Keratinocyte (primary cell): Measurements from ENCODE around the gene SPTSSB. TPM values are rescaled to one million over a fixed set of nuclear protein-coding genes. Genes with fewer than 3 reads are reported as not detected.

Experiments used
- DNase-seq: peaks from one replicate; pipeline ENCODE4 v3.0.0-alpha.2; 2011; ENCODE audit warnings: low read depth, missing footprints, low spot score
- FAIRE-seq: peaks from 2 replicates; lab custom pipeline; 2011; peaks lifted over from hg19 to GRCh38; lab: Jason Lieb, UNC
- H2AFZ ChIP-seq: 2 replicates; pipeline ENCODE4 v1.6.0; 2012; ENCODE audit warnings: low read length, control low read depth, inconsistent platforms; ENCODE audit not compliant: control insufficient read depth
- H3K27ac ChIP-seq: 2 replicates; pipeline ENCODE4 v1.5.1; 2011; ENCODE audit warnings: low read length; ENCODE audit not compliant: control insufficient read depth, insufficient read depth
- H3K27me3 ChIP-seq: 3 replicates; pipeline ENCODE4 v1.6.0; 2011; ENCODE audit warnings: low read length; ENCODE audit not compliant: control insufficient read depth, insufficient read depth; ENCODE audit errors: extremely low read depth
- H3K36me3 ChIP-seq, 2 experiments: 2 replicates in 1 of 2; 3 replicates in 1 of 2; pipeline ENCODE4 v1.5.1; 2011; ENCODE audit warnings: low read length in 2 of 2, mild to moderate bottlenecking in 1 of 2; ENCODE audit not compliant: control insufficient read depth in 2 of 2, insufficient read depth in 2 of 2; ENCODE audit errors: extremely low read depth in 1 of 2
- H3K4me1 ChIP-seq: 3 replicates; pipeline ENCODE4 v1.5.1; 2011; ENCODE audit warnings: low read length; ENCODE audit not compliant: control insufficient read depth, insufficient read depth; ENCODE audit errors: extremely low read depth
- H3K4me2 ChIP-seq: 3 replicates; pipeline ENCODE4 v1.6.0; 2011; ENCODE audit warnings: low read depth, low read length; ENCODE audit not compliant: control insufficient read depth, insufficient read depth; ENCODE audit errors: extremely low read depth
- H3K4me3 ChIP-seq, 3 experiments: fragments of 200-600 bp in 1 of 3; sonication (generic) in 1 of 3; 2 replicates in 2 of 3; 3 replicates in 1 of 3; pipeline ENCODE4 v1.5.1; 2011 to 2016; ENCODE audit warnings: low read length in 3 of 3, mild to moderate bottlenecking in 3 of 3, control low read depth in 2 of 3, inconsistent platforms in 1 of 3, low read depth in 1 of 3, mixed read lengths in 1 of 3, mixed run types in 1 of 3, moderate library complexity in 1 of 3; ENCODE audit not compliant: control insufficient read depth in 2 of 3, insufficient read depth in 2 of 3; ENCODE audit errors: extremely low read depth in 1 of 3
- H3K79me2 ChIP-seq: 2 replicates; pipeline ENCODE4 v1.6.0; 2012; ENCODE audit warnings: low read length; ENCODE audit not compliant: control insufficient read depth, insufficient read depth
- H3K9ac ChIP-seq: 3 replicates; pipeline ENCODE4 v1.6.0; 2011; ENCODE audit warnings: low read length; ENCODE audit not compliant: control insufficient read depth, insufficient read depth; ENCODE audit errors: extremely low read depth
- H3K9me1 ChIP-seq: 3 replicates; pipeline ENCODE4 v1.6.0; 2011; ENCODE audit warnings: low read length; ENCODE audit not compliant: control insufficient read depth, insufficient read depth; ENCODE audit errors: extremely low read depth
- H3K9me3 ChIP-seq: 2 replicates; pipeline ENCODE4 v1.5.1; 2012; ENCODE audit warnings: low read depth, low read length; ENCODE audit not compliant: control insufficient read depth
- H4K20me1 ChIP-seq: 3 replicates; pipeline ENCODE4 v1.6.0; 2011; ENCODE audit warnings: low read length; ENCODE audit not compliant: control insufficient read depth, insufficient read depth; ENCODE audit errors: extremely low read depth
- EZH2 ChIP-seq: IDR thresholded peaks from one replicate; pipeline ENCODE4 v1.6.1; 2012; ENCODE audit warnings: inconsistent platforms, mild to moderate bottlenecking, low read length, moderate library complexity
- dilution Hi-C: fragments of 300-500 bp; cut with MboI; formaldehyde crosslinking; loops from one replicate; pipeline ENCODE4 v1.7.0; 2020; ENCODE audit warnings: low sequenced_read_pairs; ENCODE audit not compliant: extremely low pct_ligation_motif_present
- polyA plus RNA-seq, 5 experiments: library from polyadenylated mRNA; depleted of rRNA in 3 of 5; stranded (reverse) in 3 of 5; stranded (forward) in 1 of 5; unstranded in 1 of 5; fragments of >200 nt; gene quantifications; 1 replicate in 1 of 5; 2 replicates in 3 of 5; 3 replicates in 1 of 5; pipeline versions ENCODE4 v1.2.1 to v1.2.3, GENCODE V29; 2011 to 2012; ENCODE audit warnings: missing spikeins in 2 of 5, low read depth in 1 of 5, low replicate concordance in 1 of 5
- TF ChIP-seq, protein P1 (sequence below), 3 experiments: IDR thresholded peaks in 1 of 3; conservative IDR thresholded peaks in 1 of 3; optimal IDR thresholded peaks in 1 of 3; 2 replicates in 2 of 3; 3 replicates in 1 of 3; pipeline versions ENCODE3 to v1.5.1; 2011; ENCODE audit warnings: low read length in 3 of 3, mild to moderate bottlenecking in 3 of 3, moderate library complexity in 2 of 3, control low read depth in 1 of 3, inconsistent platforms in 1 of 3; ENCODE audit not compliant: insufficient read depth in 2 of 3; ENCODE audit errors: extremely low read depth in 1 of 3

SPTSSB gene
- polyA plus RNA-seq, 1 donor (not counting 4 experiments of a cell fraction or from before 2014, with no cell fraction given) = 2.6 TPM

DNA sequence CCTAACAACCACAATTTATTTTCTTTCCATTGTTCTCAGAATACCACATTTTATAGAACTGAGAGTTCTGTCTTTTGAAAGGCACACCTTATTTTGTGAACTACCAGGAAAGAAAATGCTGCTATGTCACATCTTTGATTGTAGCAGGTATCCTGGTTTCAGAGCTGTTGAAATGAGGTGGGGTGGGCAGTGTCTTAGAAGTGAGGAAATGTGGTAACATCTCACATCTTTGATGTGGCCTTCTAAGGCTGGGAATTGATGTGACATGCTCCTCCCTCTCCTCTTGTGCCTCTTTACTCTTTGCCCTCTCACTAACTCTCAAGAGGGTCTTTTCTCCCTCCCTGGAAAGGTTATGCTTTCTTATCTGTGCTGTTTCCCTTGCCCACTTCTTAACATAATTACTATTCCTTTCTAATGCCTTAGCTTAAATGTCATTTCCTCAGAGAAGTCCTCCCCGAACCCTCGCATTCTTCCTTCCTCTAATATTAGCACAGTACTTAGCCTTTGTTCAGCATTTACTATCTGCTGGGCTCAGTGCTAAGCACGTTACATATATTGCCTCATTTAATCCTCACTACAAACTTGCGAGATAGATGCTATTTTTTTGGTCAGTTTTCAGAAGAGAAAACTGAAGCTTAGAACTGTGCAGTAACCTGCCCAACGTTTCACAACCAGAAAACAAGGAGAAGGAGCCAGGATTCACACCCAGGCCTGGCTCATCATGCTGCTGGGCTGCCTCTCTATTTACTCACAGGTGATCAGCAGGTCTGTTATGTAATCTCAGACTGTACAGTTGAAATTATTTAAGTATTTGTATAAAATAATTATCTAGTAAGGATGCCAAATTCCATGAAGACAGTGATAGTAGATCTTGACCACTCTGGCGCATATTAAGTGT lies 24.0 kb upstream of the SPTSSB start:
- dilution Hi-C loops = no loop called here
- Histone ChIP-seq H3K36me3 (no peaks in the 10 kb centered on the region), H3K4me3 (no peak overlapping the region), H3K27me3 (no peaks in the 10 kb centered on the region), H3K4me2 (no peak overlapping the region), H3K9me1 (no peaks in the 10 kb centered on the region), H3K27ac (no peak overlapping the region), H3K79me2 (no peaks in the 10 kb centered on the region), H4K20me1 (no peaks in the 10 kb centered on the region), H3K9me3 (no peaks in the 10 kb centered on the region), H2AFZ (no peak overlapping the region), H3K4me1 (peaks cover 2% of the 10 kb centered on the region), H3K9ac (no peak overlapping the region)
- no peak for DNase-seq
- TF ChIP-seq, protein P1, sequence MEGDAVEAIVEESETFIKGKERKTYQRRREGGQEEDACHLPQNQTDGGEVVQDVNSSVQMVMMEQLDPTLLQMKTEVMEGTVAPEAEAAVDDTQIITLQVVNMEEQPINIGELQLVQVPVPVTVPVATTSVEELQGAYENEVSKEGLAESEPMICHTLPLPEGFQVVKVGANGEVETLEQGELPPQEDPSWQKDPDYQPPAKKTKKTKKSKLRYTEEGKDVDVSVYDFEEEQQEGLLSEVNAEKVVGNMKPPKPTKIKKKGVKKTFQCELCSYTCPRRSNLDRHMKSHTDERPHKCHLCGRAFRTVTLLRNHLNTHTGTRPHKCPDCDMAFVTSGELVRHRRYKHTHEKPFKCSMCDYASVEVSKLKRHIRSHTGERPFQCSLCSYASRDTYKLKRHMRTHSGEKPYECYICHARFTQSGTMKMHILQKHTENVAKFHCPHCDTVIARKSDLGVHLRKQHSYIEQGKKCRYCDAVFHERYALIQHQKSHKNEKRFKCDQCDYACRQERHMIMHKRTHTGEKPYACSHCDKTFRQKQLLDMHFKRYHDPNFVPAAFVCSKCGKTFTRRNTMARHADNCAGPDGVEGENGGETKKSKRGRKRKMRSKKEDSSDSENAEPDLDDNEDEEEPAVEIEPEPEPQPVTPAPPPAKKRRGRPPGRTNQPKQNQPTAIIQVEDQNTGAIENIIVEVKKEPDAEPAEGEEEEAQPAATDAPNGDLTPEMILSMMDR (optimal IDR thresholded peaks at IDR 0.05 in 1 of 3, IDR thresholded peaks at IDR 0.05 in 1 of 3, conservative IDR thresholded peaks at IDR 0.05 in 1 of 3; ENCODE audit: extremely low read depth in 1 of 3, insufficient read depth in 2 of 3, low read length in 3 of 3) = no peak
- no peak for TF ChIP-seq EZH2
- FAIRE-seq = no peak

DNA sequence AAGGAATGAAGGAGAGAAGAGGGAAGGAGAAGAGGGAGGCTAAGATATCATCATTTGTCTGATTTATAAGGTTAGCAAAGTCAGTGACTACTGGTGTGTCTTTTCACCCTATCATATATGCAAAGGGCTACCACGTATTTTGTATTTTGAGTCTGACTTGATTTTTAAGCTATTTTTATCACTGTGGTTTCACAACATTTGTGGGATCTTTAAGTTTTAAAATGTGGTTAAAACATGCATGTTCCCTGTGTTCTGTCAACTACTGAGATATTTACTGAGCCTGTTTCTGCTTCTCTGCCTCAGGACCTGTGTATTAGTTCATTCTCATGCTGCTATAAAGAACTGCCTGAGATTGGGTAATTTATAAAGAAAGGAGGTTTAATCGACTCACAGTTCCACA lies 22.5 kb upstream of the SPTSSB start:
- dilution Hi-C loops = no loop called here

More for the DNA sequence above, 22.5 kb upstream of the SPTSSB start:
- Histone ChIP-seq H3K9ac (no peak overlapping the region), H3K4me2 (no peak overlapping the region), H3K79me2 (no peaks in the 10 kb centered on the region), H3K4me1 (peaks cover 2% of the 10 kb centered on the region), H2AFZ (no peak overlapping the region), H3K27ac (no peak overlapping the region), H3K9me1 (no peaks in the 10 kb centered on the region), H3K36me3 (no peaks in the 10 kb centered on the region), H4K20me1 (no peaks in the 10 kb centered on the region), H3K4me3 (no peak overlapping the region), H3K27me3 (no peaks in the 10 kb centered on the region), H3K9me3 (no peaks in the 10 kb centered on the region)
- TF ChIP-seq, protein P1 (optimal IDR thresholded peaks at IDR 0.05 in 1 of 3, IDR thresholded peaks at IDR 0.05 in 1 of 3, conservative IDR thresholded peaks at IDR 0.05 in 1 of 3; ENCODE audit: extremely low read depth in 1 of 3, insufficient read depth in 2 of 3, low read length in 3 of 3) = no peak
- TF ChIP-seq EZH2 = no peak
- DNase-seq = no peak
- no peak for FAIRE-seq
